Measurements from ENCODE around the gene TRPM3. TPM values are rescaled to one million over a fixed set of nuclear protein-coding genes. Genes with fewer than 3 reads are reported as not detected.

The TRPM3 gene
- total RNA-seq, 1 experiment from 2014 or later: 0.26 TPM

- no peaks in the 10 kb centered on the region for H3K36me3 ChIP-seq (ENCODE audit: low read depth)
Measured at GRCh38 chr9:70959366-70959765, 162.1 kb downstream of the TRPM3 start.

GRCh38 chr9:70954596-70955143, 166.8 kb downstream of the TRPM3 start:
- H4K20me1 ChIP-seq (ENCODE audit: insufficient read depth): no peaks in the 10 kb centered on the region
- DNase-seq: peak in 1 of 2 experiments; percentile 10
- H3K79me2 ChIP-seq (ENCODE audit: low read depth): no peaks in the 10 kb centered on the region
- H3K36me3 ChIP-seq (ENCODE audit: low read depth): no peaks in the 10 kb centered on the region
- ChIA-PET CTCF (no interaction called here), POLR2A (ENCODE audit: unreplicated experiment) (interaction anchor here (0.7 kb wide), 1 partner anchor 24 kb away, joined by 3 read pairs; no protein-coding TSS in a partner anchor)
- no peaks in the 10 kb centered on the region for H3F3A ChIP-seq (ENCODE audit: insufficient read depth, low read depth)
- no peaks in the 10 kb centered on the region for H3K27me3 ChIP-seq (ENCODE audit: insufficient read depth, low read depth)
- peak overlapping the region; percentile 17 for H3K4me2 ChIP-seq
- TF ChIP-seq EZH2 (IDR thresholded peaks at IDR 0.05; ENCODE audit: low read depth): no peak
- no peak for TF ChIP-seq CTCF (conservative IDR thresholded peaks at IDR 0.05)
- peaks cover 18% of the 10 kb centered on the region for H3K4me1 ChIP-seq (replicated peaks; ENCODE audit: insufficient read depth)
- H3K27ac ChIP-seq: peak overlapping the region; percentile 39
- BruUV-seq (replicated peaks): TSS peak; percentile 63
- H3K4me3 ChIP-seq: no peak overlapping the region
- no peaks in the 10 kb centered on the region for H3K9me2 ChIP-seq (ENCODE audit: insufficient read depth)
- intact Hi-C loops (cut with micrococcal nuclease; ENCODE audit: unreplicated experiment): loop anchor here (1.0 to 2.0 kb wide), 2 partner anchors 9 to 536 kb away; no protein-coding TSS in a partner anchor
- no peak overlapping the region for H2AFZ ChIP-seq
- H3K9me3 ChIP-seq (ENCODE audit: insufficient read depth, low read depth): no peaks in the 10 kb centered on the region

More at GRCh38 chr9:70959366-70959765, 162.1 kb downstream of the TRPM3 start:
- DNase-seq: no peak
- Histone ChIP-seq H3K4me2 (no peak overlapping the region), H3K27ac (no peak overlapping the region), H3F3A (ENCODE audit: insufficient read depth, low read depth) (no peaks in the 10 kb centered on the region), H3K9me2 (ENCODE audit: insufficient read depth) (no peaks in the 10 kb centered on the region), H3K4me3 (no peak overlapping the region), H3K27me3 (ENCODE audit: insufficient read depth, low read depth) (no peaks in the 10 kb centered on the region), H2AFZ (no peak overlapping the region), H4K20me1 (ENCODE audit: insufficient read depth) (no peaks in the 10 kb centered on the region), H3K4me1 (replicated peaks; ENCODE audit: insufficient read depth) (peaks cover 17% of the 10 kb centered on the region), H3K79me2 (ENCODE audit: low read depth) (no peaks in the 10 kb centered on the region), H3K9me3 (ENCODE audit: insufficient read depth, low read depth) (no peaks in the 10 kb centered on the region)
- no TSS peak for BruUV-seq (replicated peaks)
- POLR2A ChIA-PET (ENCODE audit: unreplicated experiment): no interaction called here
- no peak for TF ChIP-seq CTCF (conservative IDR thresholded peaks at IDR 0.05)
- TF ChIP-seq EZH2 (IDR thresholded peaks at IDR 0.05; ENCODE audit: low read depth): no peak
- intact Hi-C loops (cut with micrococcal nuclease; ENCODE audit: unreplicated experiment): no loop called here
- CTCF ChIA-PET: interaction anchor here (0.6 kb wide), 1 partner anchor 1168 kb away, joined by 5 read pairs; no protein-coding TSS in a partner anchor

GRCh38 chr9:70954126-70954525, 167.3 kb downstream of the TRPM3 start:
- intact Hi-C loops (cut with micrococcal nuclease; ENCODE audit: unreplicated experiment): loop anchor here (1.0 to 2.0 kb wide), 2 partner anchors 9 to 535 kb away; no protein-coding TSS in a partner anchor
- TF ChIP-seq EZH2 (IDR thresholded peaks at IDR 0.05; ENCODE audit: low read depth) (no peak), CTCF (conservative IDR thresholded peaks at IDR 0.05) (no peak)
- no peak overlapping the region for H2AFZ ChIP-seq
- CTCF ChIA-PET: no interaction called here
- no peaks in the 10 kb centered on the region for H3K9me3 ChIP-seq (ENCODE audit: insufficient read depth, low read depth)
- no peaks in the 10 kb centered on the region for H3K36me3 ChIP-seq (ENCODE audit: low read depth)
- H4K20me1 ChIP-seq (ENCODE audit: insufficient read depth): no peaks in the 10 kb centered on the region
- no peaks in the 10 kb centered on the region for H3K79me2 ChIP-seq (ENCODE audit: low read depth)
- H3F3A ChIP-seq (ENCODE audit: insufficient read depth, low read depth): no peaks in the 10 kb centered on the region
- H3K4me2 ChIP-seq: peak overlapping the region; percentile 17
- peaks cover 18% of the 10 kb centered on the region for H3K4me1 ChIP-seq (replicated peaks; ENCODE audit: insufficient read depth)
- peak; percentile 69 to 70 for DNase-seq
- POLR2A ChIA-PET (ENCODE audit: unreplicated experiment): no interaction called here
- H3K4me3 ChIP-seq: no peak overlapping the region
- no peaks in the 10 kb centered on the region for H3K27me3 ChIP-seq (ENCODE audit: insufficient read depth, low read depth)
- peak overlapping the region; percentile 39; the same call in 1 of the 2 replicates for H3K27ac ChIP-seq
- no TSS peak for BruUV-seq (replicated peaks)
- H3K9me2 ChIP-seq (ENCODE audit: insufficient read depth): no peaks in the 10 kb centered on the region
